ENCODE measurements around the gene RFC2. TPM values are rescaled to one million over a fixed set of nuclear protein-coding genes. Genes with fewer than 3 reads are reported as not detected.
"Not testable (repeated sequence)": the region's sequence is repeated elsewhere in the genome, so short reads cannot be mapped to it uniquely, and the experiment has no call there.

The RFC2 gene
- total RNA-seq, 2 donors from 2014 or later, result 6.0 to 8.5 TPM

GRCh38 chr7:74214816-74215630 is 39.2 kb downstream of the RFC2 start:
- no peak overlapping the region for H3K4me3 ChIP-seq
- no peaks in the 10 kb centered on the region for H3K4me1 ChIP-seq
- H3K27ac ChIP-seq, result no peak overlapping the region
- TF ChIP-seq, protein P1, sequence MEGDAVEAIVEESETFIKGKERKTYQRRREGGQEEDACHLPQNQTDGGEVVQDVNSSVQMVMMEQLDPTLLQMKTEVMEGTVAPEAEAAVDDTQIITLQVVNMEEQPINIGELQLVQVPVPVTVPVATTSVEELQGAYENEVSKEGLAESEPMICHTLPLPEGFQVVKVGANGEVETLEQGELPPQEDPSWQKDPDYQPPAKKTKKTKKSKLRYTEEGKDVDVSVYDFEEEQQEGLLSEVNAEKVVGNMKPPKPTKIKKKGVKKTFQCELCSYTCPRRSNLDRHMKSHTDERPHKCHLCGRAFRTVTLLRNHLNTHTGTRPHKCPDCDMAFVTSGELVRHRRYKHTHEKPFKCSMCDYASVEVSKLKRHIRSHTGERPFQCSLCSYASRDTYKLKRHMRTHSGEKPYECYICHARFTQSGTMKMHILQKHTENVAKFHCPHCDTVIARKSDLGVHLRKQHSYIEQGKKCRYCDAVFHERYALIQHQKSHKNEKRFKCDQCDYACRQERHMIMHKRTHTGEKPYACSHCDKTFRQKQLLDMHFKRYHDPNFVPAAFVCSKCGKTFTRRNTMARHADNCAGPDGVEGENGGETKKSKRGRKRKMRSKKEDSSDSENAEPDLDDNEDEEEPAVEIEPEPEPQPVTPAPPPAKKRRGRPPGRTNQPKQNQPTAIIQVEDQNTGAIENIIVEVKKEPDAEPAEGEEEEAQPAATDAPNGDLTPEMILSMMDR (IDR thresholded peaks at IDR 0.05), result no peak
- H3K27me3 ChIP-seq, result no peaks in the 10 kb centered on the region
- no peaks in the 10 kb centered on the region for H3K9me3 ChIP-seq
- no peaks in the 10 kb centered on the region for H3K36me3 ChIP-seq
- DNase-seq (ENCODE audit: low spot score), result no peak

DNA sequence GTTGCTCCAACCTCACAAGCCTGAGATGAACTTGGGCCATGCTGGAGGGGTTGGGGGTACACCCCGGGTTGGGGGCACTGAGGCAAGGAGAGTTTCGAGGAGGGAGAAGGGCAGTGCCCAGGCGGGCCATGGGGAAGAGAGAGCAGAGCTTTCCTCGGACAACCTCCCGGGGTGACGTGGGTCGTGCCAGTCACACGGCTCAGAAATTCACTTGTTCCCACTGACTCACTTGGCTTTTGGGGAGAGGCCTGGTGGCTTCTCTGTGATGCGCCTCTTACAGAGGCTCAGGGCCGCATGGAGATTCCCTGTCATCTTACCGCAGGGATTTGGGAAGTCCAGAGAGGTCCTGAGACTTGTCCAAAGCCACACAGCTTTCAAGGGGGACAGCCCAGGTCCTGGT is 41.5 kb downstream of the RFC2 start:
- Histone ChIP-seq H3K27me3 (no peaks in the 10 kb centered on the region), H3K27ac (no peak overlapping the region), H3K9me3 (no peaks in the 10 kb centered on the region), H3K4me3 (no peak overlapping the region), H3K4me1 (no peaks in the 10 kb centered on the region), H3K36me3 (no peaks in the 10 kb centered on the region)
- TF ChIP-seq, protein P1 (IDR thresholded peaks at IDR 0.05), result no peak
- DNase-seq (ENCODE audit: low spot score), result no peak

GRCh38 chr7:74208241-74208640 is 46.0 kb downstream of the RFC2 start:
- H3K27me3 ChIP-seq; H3K36me3 ChIP-seq; H3K27ac ChIP-seq; H3K4me3 ChIP-seq; H3K9me3 ChIP-seq; DNase-seq (ENCODE audit: low spot score); H3K4me1 ChIP-seq: not testable (repeated sequence)

GRCh38 chr7:74207586-74207985 is 46.6 kb downstream of the RFC2 start:
- H3K9me3 ChIP-seq, result no peaks in the 10 kb centered on the region
- no peak overlapping the region for H3K4me3 ChIP-seq
- no peak overlapping the region for H3K27ac ChIP-seq
- H3K36me3 ChIP-seq, result no peaks in the 10 kb centered on the region
- peaks cover 0 to 8% of the 10 kb centered on the region in 2 donors for H3K4me1 ChIP-seq
- TF ChIP-seq, protein P1 (IDR thresholded peaks at IDR 0.05), result no peak
- no peaks in the 10 kb centered on the region for H3K27me3 ChIP-seq
- DNase-seq (ENCODE audit: low spot score), result no peak

- Histone ChIP-seq H3K4me1 (peaks cover 0 to 8% of the 10 kb centered on the region in 2 donors), H3K27me3 (no peaks in the 10 kb centered on the region), H3K36me3 (no peaks in the 10 kb centered on the region), H3K27ac (no peak overlapping the region), H3K9me3 (no peaks in the 10 kb centered on the region), H3K4me3 (peak overlapping the region in 1 of 2 donors; percentile 32)
- DNase-seq (ENCODE audit: low spot score), result peak; percentile 88
- TF ChIP-seq, protein P1 (IDR thresholded peaks at IDR 0.05), result peak; percentile 98 to 99
These were observed 47.5 kb downstream of the RFC2 start for GRCh38 chr7:74206589-74207120.

DNA sequence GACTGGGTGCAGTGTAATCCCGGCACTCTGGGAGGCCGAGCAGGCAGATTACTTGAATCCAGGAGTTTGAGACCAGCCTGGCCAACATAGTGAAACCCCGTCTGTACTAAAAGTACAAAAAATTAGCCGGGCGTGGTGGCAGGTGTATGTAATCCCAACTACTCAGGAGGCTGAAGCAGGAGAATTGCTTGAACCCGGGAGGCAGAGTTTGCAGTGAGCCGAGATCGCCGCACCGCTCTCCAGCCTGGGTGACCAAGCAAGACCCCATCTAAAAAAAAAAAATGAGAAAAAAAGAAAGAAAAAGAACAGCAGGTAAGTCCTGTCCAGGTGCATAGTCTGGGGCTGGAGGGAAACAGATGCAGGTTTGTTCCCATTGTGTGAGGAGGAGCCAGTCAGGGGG is 48.1 kb downstream of the RFC2 start:
- DNase-seq (ENCODE audit: low spot score), result not testable (repeated sequence)

More for the DNA sequence above, 48.1 kb downstream of the RFC2 start:
- H3K27ac ChIP-seq, H3K27me3 ChIP-seq, H3K9me3 ChIP-seq, H3K36me3 ChIP-seq, H3K4me1 ChIP-seq, H3K4me3 ChIP-seq: not testable (repeated sequence)
